HTR-8/SVneo (cell line): Measurements from ENCODE around the gene INSIG1.

Experiments used
- DNase-seq: peaks from one replicate; pipeline ENCODE4 v3.0.0; 2011; ENCODE audit warnings: low spot score, mixed read lengths; ENCODE audit not compliant: insufficient read length
- FAIRE-seq: peaks from 2 replicates; lab custom pipeline; 2011; peaks lifted over from hg19 to GRCh38; lab: Jason Lieb, UNC

Gene INSIG1

GRCh38 chr7:155298288-155298833 lies 683 bp downstream of the INSIG1 start:
- DNase-seq (no peak), FAIRE-seq (no peak)

- DNase-seq (peak; percentile 88), FAIRE-seq (peak; percentile 65)
Observed at GRCh38 chr7:155298834-155299534, 1.3 kb downstream of the INSIG1 start.

- no peak for FAIRE-seq
- DNase-seq: no peak
Observed at GRCh38 chr7:155299535-155300202, 2.0 kb downstream of the INSIG1 start.

- no peak for FAIRE-seq
- DNase-seq: no peak
Observed at GRCh38 chr7:155300641-155301452, 3.2 kb downstream of the INSIG1 start.

GRCh38 chr7:155303039-155303593 lies 5.4 kb downstream of the INSIG1 start:
- FAIRE-seq: no peak
- no peak for DNase-seq

GRCh38 chr7:155303897-155304296 lies 6.2 kb downstream of the INSIG1 start:
- no peak for FAIRE-seq

GRCh38 chr7:155305231-155305904 lies 7.7 kb downstream of the INSIG1 start:
- DNase-seq (no peak), FAIRE-seq (no peak)

More at GRCh38 chr7:155303897-155304296, 6.2 kb downstream of the INSIG1 start:
- DNase-seq: no peak

GRCh38 chr7:155306673-155307470 lies 9.2 kb downstream of the INSIG1 start:
- FAIRE-seq: no peak
- no peak for DNase-seq

- FAIRE-seq (no peak), DNase-seq (no peak)
Observed at GRCh38 chr7:155308330-155309020, 10.8 kb downstream of the INSIG1 start.

GRCh38 chr7:155309021-155309338 lies 11.3 kb downstream of the INSIG1 start:
- FAIRE-seq: no peak
- no peak for DNase-seq

GRCh38 chr7:155310425-155311114 lies 12.9 kb downstream of the INSIG1 start:
- no peak for FAIRE-seq
- no peak for DNase-seq

GRCh38 chr7:155311826-155312537 lies 14.3 kb downstream of the INSIG1 start:
- no peak for DNase-seq

GRCh38 chr7:155312633-155313032 lies 15.0 kb downstream of the INSIG1 start:
- no peak for DNase-seq
- FAIRE-seq: no peak

More at GRCh38 chr7:155311826-155312537, 14.3 kb downstream of the INSIG1 start:
- no peak for FAIRE-seq

- FAIRE-seq (no peak), DNase-seq (no peak)
Observed at GRCh38 chr7:155313096-155313495, 15.4 kb downstream of the INSIG1 start.

- FAIRE-seq (no peak), DNase-seq (no peak)
Observed at GRCh38 chr7:155315977-155316376, 18.3 kb downstream of the INSIG1 start.

GRCh38 chr7:155316427-155317113 lies 18.9 kb downstream of the INSIG1 start:
- DNase-seq: no peak
- no peak for FAIRE-seq

GRCh38 chr7:155317114-155317434 lies 19.4 kb downstream of the INSIG1 start:
- no peak for FAIRE-seq
- DNase-seq: no peak
